Keratinocyte (primary cell): ENCODE data around the gene HSPG2. TPM values are rescaled to one million over a fixed set of nuclear protein-coding genes. Genes with fewer than 3 reads are reported as not detected.

Experiments
- DNase-seq: peaks from one replicate; pipeline ENCODE4 v3.0.0-alpha.2; 2011; ENCODE audit warnings: low read depth, missing footprints, low spot score
- FAIRE-seq: peaks from 2 replicates; lab custom pipeline; 2011; peaks lifted over from hg19 to GRCh38; lab: Jason Lieb, UNC
- H2AFZ ChIP-seq: 2 replicates; pipeline ENCODE4 v1.6.0; 2012; ENCODE audit warnings: low read length, control low read depth, inconsistent platforms; ENCODE audit not compliant: control insufficient read depth
- H3K27ac ChIP-seq: 2 replicates; pipeline ENCODE4 v1.5.1; 2011; ENCODE audit warnings: low read length; ENCODE audit not compliant: control insufficient read depth, insufficient read depth
- H3K27me3 ChIP-seq: 3 replicates; pipeline ENCODE4 v1.6.0; 2011; ENCODE audit warnings: low read length; ENCODE audit not compliant: control insufficient read depth, insufficient read depth; ENCODE audit errors: extremely low read depth
- H3K36me3 ChIP-seq, 2 experiments: 2 replicates in 1 of 2; 3 replicates in 1 of 2; pipeline ENCODE4 v1.5.1; 2011; ENCODE audit warnings: low read length in 2 of 2, mild to moderate bottlenecking in 1 of 2; ENCODE audit not compliant: control insufficient read depth in 2 of 2, insufficient read depth in 2 of 2; ENCODE audit errors: extremely low read depth in 1 of 2
- H3K4me1 ChIP-seq: 3 replicates; pipeline ENCODE4 v1.5.1; 2011; ENCODE audit warnings: low read length; ENCODE audit not compliant: control insufficient read depth, insufficient read depth; ENCODE audit errors: extremely low read depth
- H3K4me2 ChIP-seq: 3 replicates; pipeline ENCODE4 v1.6.0; 2011; ENCODE audit warnings: low read depth, low read length; ENCODE audit not compliant: control insufficient read depth, insufficient read depth; ENCODE audit errors: extremely low read depth
- H3K4me3 ChIP-seq, 3 experiments: fragments of 200-600 bp in 1 of 3; sonication (generic) in 1 of 3; 2 replicates in 2 of 3; 3 replicates in 1 of 3; pipeline ENCODE4 v1.5.1; 2011 to 2016; ENCODE audit warnings: low read length in 3 of 3, mild to moderate bottlenecking in 3 of 3, control low read depth in 2 of 3, inconsistent platforms in 1 of 3, low read depth in 1 of 3, mixed read lengths in 1 of 3, mixed run types in 1 of 3, moderate library complexity in 1 of 3; ENCODE audit not compliant: control insufficient read depth in 2 of 3, insufficient read depth in 2 of 3; ENCODE audit errors: extremely low read depth in 1 of 3
- H3K79me2 ChIP-seq: 2 replicates; pipeline ENCODE4 v1.6.0; 2012; ENCODE audit warnings: low read length; ENCODE audit not compliant: control insufficient read depth, insufficient read depth
- H3K9ac ChIP-seq: 3 replicates; pipeline ENCODE4 v1.6.0; 2011; ENCODE audit warnings: low read length; ENCODE audit not compliant: control insufficient read depth, insufficient read depth; ENCODE audit errors: extremely low read depth
- H3K9me1 ChIP-seq: 3 replicates; pipeline ENCODE4 v1.6.0; 2011; ENCODE audit warnings: low read length; ENCODE audit not compliant: control insufficient read depth, insufficient read depth; ENCODE audit errors: extremely low read depth
- H3K9me3 ChIP-seq: 2 replicates; pipeline ENCODE4 v1.5.1; 2012; ENCODE audit warnings: low read depth, low read length; ENCODE audit not compliant: control insufficient read depth
- H4K20me1 ChIP-seq: 3 replicates; pipeline ENCODE4 v1.6.0; 2011; ENCODE audit warnings: low read length; ENCODE audit not compliant: control insufficient read depth, insufficient read depth; ENCODE audit errors: extremely low read depth
- CTCF ChIP-seq, 3 experiments: IDR thresholded peaks in 1 of 3; conservative IDR thresholded peaks in 1 of 3; optimal IDR thresholded peaks in 1 of 3; 2 replicates in 2 of 3; 3 replicates in 1 of 3; pipeline versions ENCODE3 to v1.5.1; 2011; ENCODE audit warnings: low read length in 3 of 3, mild to moderate bottlenecking in 3 of 3, moderate library complexity in 2 of 3, control low read depth in 1 of 3, inconsistent platforms in 1 of 3; ENCODE audit not compliant: insufficient read depth in 2 of 3; ENCODE audit errors: extremely low read depth in 1 of 3
- EZH2 ChIP-seq: IDR thresholded peaks from one replicate; pipeline ENCODE4 v1.6.1; 2012; ENCODE audit warnings: inconsistent platforms, mild to moderate bottlenecking, low read length, moderate library complexity
- dilution Hi-C: fragments of 300-500 bp; cut with MboI; formaldehyde crosslinking; loops from one replicate; pipeline ENCODE4 v1.7.0; 2020; ENCODE audit warnings: low sequenced_read_pairs; ENCODE audit not compliant: extremely low pct_ligation_motif_present
- polyA plus RNA-seq, 5 experiments: library from polyadenylated mRNA; depleted of rRNA in 3 of 5; stranded (reverse) in 3 of 5; stranded (forward) in 1 of 5; unstranded in 1 of 5; fragments of >200 nt; gene quantifications; 1 replicate in 1 of 5; 2 replicates in 3 of 5; 3 replicates in 1 of 5; pipeline versions ENCODE4 v1.2.1 to v1.2.3, GENCODE V29; 2011 to 2012; ENCODE audit warnings: missing spikeins in 2 of 5, low read depth in 1 of 5, low replicate concordance in 1 of 5

The HSPG2 gene
- polyA plus RNA-seq, 1 donor (not counting 4 experiments of a cell fraction or from before 2014, with no cell fraction given), result 9.0 TPM

DNA sequence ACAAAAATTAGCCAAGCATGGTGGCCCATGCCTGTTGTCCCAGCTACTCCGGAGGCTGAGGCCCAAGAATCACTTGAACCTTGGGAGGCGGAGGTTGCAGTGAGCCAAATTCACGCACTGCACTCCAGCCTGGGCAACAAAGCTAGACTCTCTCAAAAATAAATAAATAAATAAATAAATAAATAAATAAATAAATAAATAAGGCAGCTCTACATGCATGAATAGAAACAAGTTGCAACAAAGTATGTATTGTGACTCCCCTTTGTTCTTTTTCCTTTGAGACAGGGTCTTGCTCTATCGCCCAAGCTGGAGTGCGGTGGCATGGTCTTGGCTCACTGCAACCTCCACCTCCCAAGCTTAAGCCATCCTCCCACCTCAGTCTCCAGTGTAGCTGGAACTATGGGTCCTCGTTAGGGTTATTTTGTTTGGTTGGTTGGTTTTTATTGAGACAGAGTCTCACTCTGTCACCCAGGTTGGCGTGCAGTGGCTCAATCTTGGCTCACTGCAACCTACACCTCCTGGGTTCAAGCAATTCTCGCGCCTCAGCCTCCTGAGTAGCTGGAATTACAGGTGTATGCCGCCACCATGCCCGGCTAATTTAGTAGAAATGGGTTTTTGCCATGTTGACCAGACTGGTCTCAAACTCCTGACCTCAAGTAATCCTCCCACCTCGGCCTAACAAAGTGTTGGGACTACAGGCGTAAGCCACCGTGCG is 162.1 kb downstream of the HSPG2 start:
- no peak for FAIRE-seq
- no peak overlapping the region for H3K9ac ChIP-seq
- H4K20me1 ChIP-seq, result no peaks in the 10 kb centered on the region

DNA sequence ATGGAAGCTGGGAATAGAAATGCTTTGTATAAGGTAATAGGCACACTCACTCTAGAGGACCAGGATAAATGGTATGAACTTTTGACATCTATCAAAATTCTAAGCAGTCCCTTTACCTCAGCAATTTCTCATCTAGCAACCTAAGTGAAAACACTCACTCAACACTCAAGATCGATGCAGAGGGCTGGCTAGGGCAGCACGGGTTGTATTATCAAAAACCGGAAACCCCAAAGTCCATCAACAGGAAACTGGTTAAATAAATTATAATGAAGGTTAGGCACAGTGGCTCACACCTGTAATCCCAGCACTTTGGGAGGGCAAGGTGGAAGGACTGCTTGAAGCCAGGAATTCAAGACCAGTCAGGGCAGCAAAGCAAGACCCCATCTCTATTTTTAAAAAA is 163.5 kb downstream of the HSPG2 start:
- Histone ChIP-seq H3K4me1 (no peaks in the 10 kb centered on the region), H3K4me2 (no peak overlapping the region), H3K9ac (no peak overlapping the region), H3K4me3 (no peak overlapping the region), H3K36me3 (peaks cover 0 to 3% of the 10 kb centered on the region in 2 experiments), H3K9me3 (no peaks in the 10 kb centered on the region), H3K79me2 (peaks cover 94% of the 10 kb centered on the region), H3K27ac (no peak overlapping the region), H3K27me3 (no peaks in the 10 kb centered on the region), H4K20me1 (no peaks in the 10 kb centered on the region), H3K9me1 (no peaks in the 10 kb centered on the region), H2AFZ (no peak overlapping the region)
- DNase-seq (no peak), FAIRE-seq (no peak)
- dilution Hi-C loops, result no loop called here
- TF ChIP-seq EZH2 (no peak), CTCF (optimal IDR thresholded peaks at IDR 0.05 in 1 of 3, IDR thresholded peaks at IDR 0.05 in 1 of 3, conservative IDR thresholded peaks at IDR 0.05 in 1 of 3; ENCODE audit: extremely low read depth in 1 of 3, insufficient read depth in 2 of 3, low read length in 3 of 3) (no peak)

More for the DNA sequence above, 162.1 kb downstream of the HSPG2 start:
- H3K9me1 ChIP-seq, result no peaks in the 10 kb centered on the region
- no peak overlapping the region for H3K27ac ChIP-seq
- H3K36me3 ChIP-seq, result peaks cover 0 to 3% of the 10 kb centered on the region in 2 experiments
- TF ChIP-seq EZH2, result no peak
- TF ChIP-seq CTCF (optimal IDR thresholded peaks at IDR 0.05 in 1 of 3, IDR thresholded peaks at IDR 0.05 in 1 of 3, conservative IDR thresholded peaks at IDR 0.05 in 1 of 3; ENCODE audit: extremely low read depth in 1 of 3, insufficient read depth in 2 of 3, low read length in 3 of 3), result no peak
- no peak overlapping the region for H3K4me3 ChIP-seq
- no peak for DNase-seq
- dilution Hi-C loops, result no loop called here
- no peaks in the 10 kb centered on the region for H3K4me1 ChIP-seq
- no peaks in the 10 kb centered on the region for H3K27me3 ChIP-seq
- no peaks in the 10 kb centered on the region for H3K9me3 ChIP-seq
- H3K4me2 ChIP-seq, result no peak overlapping the region
- no peak overlapping the region for H2AFZ ChIP-seq
- H3K79me2 ChIP-seq, result peaks cover 93% of the 10 kb centered on the region

Other genes starting within 250 kb of the HSPG2 start
- gene USP48, start 154.2 kb downstream of the HSPG2 start, polyA plus RNA-seq, result 18.7 to 33.0 TPM (median 21.6 TPM) in 3 replicates
- gene LDLRAD2, start 125.0 kb downstream of the HSPG2 start, polyA plus RNA-seq, result 0.07 TPM in 1 of 3 replicates, not detected in the others
- gene CELA3B, start 39.7 kb upstream of the HSPG2 start, polyA plus RNA-seq, result not detected in 3 replicates
- not detected in 3 replicates for gene CELA3A, start 64.3 kb upstream of the HSPG2 start, polyA plus RNA-seq
- gene CDC42, start 115.4 kb upstream of the HSPG2 start, polyA plus RNA-seq, result 291 to 499 TPM (median 312 TPM) in 3 replicates
- 0.35 to 17.2 TPM (median 2.6 TPM) in 3 replicates for gene WNT4, start 205.8 kb upstream of the HSPG2 start, polyA plus RNA-seq